ENCODE measurements around the gene RRAGD. TPM values are rescaled to one million over a fixed set of nuclear protein-coding genes. Genes with fewer than 3 reads are reported as not detected.

RRAGD gene
- total and polyA plus RNA-seq, 4 donors, result 4.7 to 6.7 (median 5.6) TPM

DNA sequence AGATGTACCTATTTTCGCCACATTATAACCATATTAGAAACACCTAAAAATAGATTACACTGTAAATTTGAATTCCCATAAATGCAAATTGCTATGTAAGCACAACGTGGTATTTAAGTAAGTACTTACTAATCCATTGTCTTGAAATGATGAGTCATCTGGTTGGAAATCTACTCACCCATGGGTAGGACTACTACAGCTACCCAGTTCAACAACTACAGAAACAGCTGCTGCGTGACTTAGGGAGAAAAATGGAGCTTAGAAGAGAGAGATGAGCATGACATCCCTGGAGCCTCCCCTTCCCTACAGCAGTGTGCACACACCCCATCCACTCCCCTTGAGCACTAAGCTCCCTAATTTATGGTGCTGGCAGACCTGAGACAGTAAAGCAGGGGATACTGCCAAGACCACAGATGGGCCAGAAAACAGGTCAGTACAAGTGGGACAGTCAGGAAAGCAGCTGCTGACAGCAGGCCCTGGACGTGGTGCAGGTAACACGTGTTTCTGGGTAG lies 26.9 kb downstream of the RRAGD start:
- Histone ChIP-seq H3K4me1 (ENCODE audit: control insufficient read depth in 4 of 4, insufficient read depth in 4 of 4, low read length in 3 of 4) (no peaks in the 10 kb centered on the region), H3K4me3 (ENCODE audit: low read depth in 1 of 3, low read length in 3 of 3) (no peak overlapping the region), H3K36me3 (ENCODE audit: control insufficient read depth in 4 of 4, insufficient read depth in 3 of 4, low read depth in 1 of 4, low read length in 3 of 4) (no peaks in the 10 kb centered on the region), H3K27me3 (ENCODE audit: control insufficient read depth in 4 of 4, insufficient read depth in 4 of 4, low read length in 3 of 4) (no peaks in the 10 kb centered on the region), H3K27ac (ENCODE audit: low read depth in 1 of 2, low read length in 2 of 2) (no peak overlapping the region), H3K9ac (ENCODE audit: low read depth in 1 of 2, low read length in 2 of 2) (no peak overlapping the region), H3K9me3 (ENCODE audit: control insufficient read depth in 4 of 4, low read length in 3 of 4) (no peaks in the 10 kb centered on the region)
- TF ChIP-seq HNF4G (IDR thresholded peaks at IDR 0.05) (no peak), SP1 (IDR thresholded peaks at IDR 0.05) (no peak), FOXA1 (IDR thresholded peaks at IDR 0.05) (no peak), HNF4A (conservative IDR thresholded peaks at IDR 0.05) (no peak), FOXA2 (IDR thresholded peaks at IDR 0.05) (no peak)
- TF ChIP-seq, protein P1, sequence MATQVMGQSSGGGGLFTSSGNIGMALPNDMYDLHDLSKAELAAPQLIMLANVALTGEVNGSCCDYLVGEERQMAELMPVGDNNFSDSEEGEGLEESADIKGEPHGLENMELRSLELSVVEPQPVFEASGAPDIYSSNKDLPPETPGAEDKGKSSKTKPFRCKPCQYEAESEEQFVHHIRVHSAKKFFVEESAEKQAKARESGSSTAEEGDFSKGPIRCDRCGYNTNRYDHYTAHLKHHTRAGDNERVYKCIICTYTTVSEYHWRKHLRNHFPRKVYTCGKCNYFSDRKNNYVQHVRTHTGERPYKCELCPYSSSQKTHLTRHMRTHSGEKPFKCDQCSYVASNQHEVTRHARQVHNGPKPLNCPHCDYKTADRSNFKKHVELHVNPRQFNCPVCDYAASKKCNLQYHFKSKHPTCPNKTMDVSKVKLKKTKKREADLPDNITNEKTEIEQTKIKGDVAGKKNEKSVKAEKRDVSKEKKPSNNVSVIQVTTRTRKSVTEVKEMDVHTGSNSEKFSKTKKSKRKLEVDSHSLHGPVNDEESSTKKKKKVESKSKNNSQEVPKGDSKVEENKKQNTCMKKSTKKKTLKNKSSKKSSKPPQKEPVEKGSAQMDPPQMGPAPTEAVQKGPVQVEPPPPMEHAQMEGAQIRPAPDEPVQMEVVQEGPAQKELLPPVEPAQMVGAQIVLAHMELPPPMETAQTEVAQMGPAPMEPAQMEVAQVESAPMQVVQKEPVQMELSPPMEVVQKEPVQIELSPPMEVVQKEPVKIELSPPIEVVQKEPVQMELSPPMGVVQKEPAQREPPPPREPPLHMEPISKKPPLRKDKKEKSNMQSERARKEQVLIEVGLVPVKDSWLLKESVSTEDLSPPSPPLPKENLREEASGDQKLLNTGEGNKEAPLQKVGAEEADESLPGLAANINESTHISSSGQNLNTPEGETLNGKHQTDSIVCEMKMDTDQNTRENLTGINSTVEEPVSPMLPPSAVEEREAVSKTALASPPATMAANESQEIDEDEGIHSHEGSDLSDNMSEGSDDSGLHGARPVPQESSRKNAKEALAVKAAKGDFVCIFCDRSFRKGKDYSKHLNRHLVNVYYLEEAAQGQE (IDR thresholded peaks at IDR 0.05), result no peak
- TF ChIP-seq, protein P2, sequence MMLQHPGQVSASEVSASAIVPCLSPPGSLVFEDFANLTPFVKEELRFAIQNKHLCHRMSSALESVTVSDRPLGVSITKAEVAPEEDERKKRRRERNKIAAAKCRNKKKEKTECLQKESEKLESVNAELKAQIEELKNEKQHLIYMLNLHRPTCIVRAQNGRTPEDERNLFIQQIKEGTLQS (IDR thresholded peaks at IDR 0.05), result no peak
- WGBS, result 89% methylated on average over 5 of the region's 5 CpGs
- DNase-seq (ENCODE audit: low spot score), result no peak

- 90% methylated on average over 2 of the region's 2 CpGs for WGBS
- no peak overlapping the region for H3K27ac ChIP-seq (ENCODE audit: low read depth in 1 of 2, low read length in 2 of 2)
Observed at GRCh38 chr6:89381031-89381430, 31.0 kb downstream of the RRAGD start.

DNA sequence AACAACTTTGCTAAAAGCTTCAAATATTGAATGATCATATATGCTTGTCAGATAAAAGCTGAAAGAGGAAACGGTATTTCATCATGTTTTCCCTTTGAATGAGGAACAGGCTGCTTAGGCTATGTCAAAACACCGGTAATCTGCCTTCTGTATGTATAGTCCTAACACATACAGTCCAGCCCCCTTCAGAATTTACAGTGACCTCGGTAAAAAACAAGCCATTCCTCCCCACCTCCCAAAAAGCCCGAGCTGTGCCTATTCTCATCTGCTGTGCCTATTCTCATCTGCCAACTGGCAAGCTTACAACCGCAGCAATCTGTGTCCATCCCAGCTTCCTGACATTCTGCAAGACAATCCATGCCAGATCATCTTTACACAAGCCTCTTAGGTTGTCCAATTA lies 32.8 kb downstream of the RRAGD start:
- Histone ChIP-seq H3K36me3 (ENCODE audit: control insufficient read depth in 4 of 4, insufficient read depth in 3 of 4, low read depth in 1 of 4, low read length in 3 of 4) (no peaks in the 10 kb centered on the region), H3K4me1 (ENCODE audit: control insufficient read depth in 4 of 4, insufficient read depth in 4 of 4, low read length in 3 of 4) (peaks cover 0 to 2% (median 0%) of the 10 kb centered on the region in 4 donors), H3K27me3 (ENCODE audit: control insufficient read depth in 4 of 4, insufficient read depth in 4 of 4, low read length in 3 of 4) (no peaks in the 10 kb centered on the region), H3K9me3 (ENCODE audit: control insufficient read depth in 4 of 4, low read length in 3 of 4) (no peaks in the 10 kb centered on the region), H3K27ac (ENCODE audit: low read depth in 1 of 2, low read length in 2 of 2) (no peak overlapping the region), H3K4me3 (ENCODE audit: low read depth in 1 of 3, low read length in 3 of 3) (no peak overlapping the region), H3K9ac (ENCODE audit: low read depth in 1 of 2, low read length in 2 of 2) (no peak overlapping the region)
- TF ChIP-seq, protein P1 (IDR thresholded peaks at IDR 0.05), result no peak
- TF ChIP-seq SP1 (IDR thresholded peaks at IDR 0.05), result no peak
- TF ChIP-seq GABPA (IDR thresholded peaks at IDR 0.05 in 1 of 2, conservative IDR thresholded peaks at IDR 0.05 in 1 of 2), result no peak
- 76% methylated on average over 5 of the region's 5 CpGs for WGBS
- no peak for DNase-seq (ENCODE audit: low spot score)

More at GRCh38 chr6:89381031-89381430, 31.0 kb downstream of the RRAGD start:
- no peaks in the 10 kb centered on the region for H3K4me1 ChIP-seq (ENCODE audit: control insufficient read depth in 4 of 4, insufficient read depth in 4 of 4, low read length in 3 of 4)
- H3K36me3 ChIP-seq (ENCODE audit: control insufficient read depth in 4 of 4, insufficient read depth in 3 of 4, low read depth in 1 of 4, low read length in 3 of 4), result no peaks in the 10 kb centered on the region
- H3K9me3 ChIP-seq (ENCODE audit: control insufficient read depth in 4 of 4, low read length in 3 of 4), result no peaks in the 10 kb centered on the region
- no peak overlapping the region for H3K9ac ChIP-seq (ENCODE audit: low read depth in 1 of 2, low read length in 2 of 2)
- TF ChIP-seq SP1 (IDR thresholded peaks at IDR 0.05), result no peak
- no peak for TF ChIP-seq HNF4A (conservative IDR thresholded peaks at IDR 0.05)
- no peak for TF ChIP-seq FOXA2 (IDR thresholded peaks at IDR 0.05)
- no peaks in the 10 kb centered on the region for H3K27me3 ChIP-seq (ENCODE audit: control insufficient read depth in 4 of 4, insufficient read depth in 4 of 4, low read length in 3 of 4)
- no peak overlapping the region for H3K4me3 ChIP-seq (ENCODE audit: low read depth in 1 of 3, low read length in 3 of 3)
- DNase-seq (ENCODE audit: low spot score), result no peak

Data from liver (tissue), 9 donors.